Renal cortex interstitium (tissue), 11 donors: ENCODE measurements around the gene CMKLR1. TPM values are rescaled to one million over a fixed set of nuclear protein-coding genes. Genes with fewer than 3 reads are reported as not detected.

Experiments
- DNase-seq, 11 donors: peaks; one replicate each; pipeline ENCODE4 v3.0.0-alpha.2; 2013; ENCODE audit warnings: low read depth in 9 of 11, low spot score in 4 of 11; ENCODE audit errors: extremely low read depth in 1 of 11
- polyA plus RNA-seq, 3 donors: library from polyadenylated mRNA; unstranded; fragments of 120-200 nt; gene quantifications; one replicate each; pipeline ENCODE4 v1.2.1, GENCODE V29; 2013; ENCODE audit not compliant: insufficient read length in 3 of 3

The CMKLR1 gene
- polyA plus RNA-seq, 3 donors: 3.8 to 5.1 (median 4.1) TPM

DNA sequence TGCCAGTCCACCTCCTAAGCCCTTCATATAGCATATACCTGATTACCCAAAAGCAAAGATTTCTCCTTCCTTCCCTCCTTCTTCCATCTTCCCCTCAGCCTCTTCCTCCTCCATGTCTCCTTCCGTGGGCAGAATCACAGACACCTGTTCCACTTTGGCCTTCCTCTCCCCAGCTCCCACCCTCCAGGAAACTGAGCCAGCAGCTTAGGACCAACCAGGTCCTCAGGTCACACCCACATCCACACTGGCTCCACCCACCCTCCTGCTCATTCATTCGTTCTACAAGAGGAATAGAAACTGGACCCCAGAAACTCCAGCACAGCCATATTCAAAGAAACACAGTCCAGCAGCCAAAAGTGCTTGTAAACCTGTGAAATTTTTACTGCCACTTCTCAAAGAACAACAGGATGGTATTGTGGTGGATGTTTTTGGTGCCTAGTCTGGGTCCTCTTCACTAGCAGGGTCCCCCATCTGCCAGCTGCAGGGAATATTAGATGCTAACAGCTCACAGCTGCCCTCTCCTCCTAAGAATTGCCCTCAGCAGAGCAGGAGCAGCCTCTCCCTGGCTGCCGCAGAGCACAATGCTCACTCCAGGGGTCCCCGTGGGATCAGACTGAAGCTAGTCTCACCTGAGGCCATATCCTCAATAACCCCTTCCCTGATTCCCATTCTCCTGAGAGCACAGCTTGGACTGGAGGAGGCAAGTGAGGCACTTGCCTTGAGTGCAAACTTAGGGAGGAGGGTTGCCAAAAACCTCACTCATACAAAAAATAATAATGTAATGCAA is 18.4 kb downstream of the CMKLR1 start:
- DNase-seq: no peak

DNA sequence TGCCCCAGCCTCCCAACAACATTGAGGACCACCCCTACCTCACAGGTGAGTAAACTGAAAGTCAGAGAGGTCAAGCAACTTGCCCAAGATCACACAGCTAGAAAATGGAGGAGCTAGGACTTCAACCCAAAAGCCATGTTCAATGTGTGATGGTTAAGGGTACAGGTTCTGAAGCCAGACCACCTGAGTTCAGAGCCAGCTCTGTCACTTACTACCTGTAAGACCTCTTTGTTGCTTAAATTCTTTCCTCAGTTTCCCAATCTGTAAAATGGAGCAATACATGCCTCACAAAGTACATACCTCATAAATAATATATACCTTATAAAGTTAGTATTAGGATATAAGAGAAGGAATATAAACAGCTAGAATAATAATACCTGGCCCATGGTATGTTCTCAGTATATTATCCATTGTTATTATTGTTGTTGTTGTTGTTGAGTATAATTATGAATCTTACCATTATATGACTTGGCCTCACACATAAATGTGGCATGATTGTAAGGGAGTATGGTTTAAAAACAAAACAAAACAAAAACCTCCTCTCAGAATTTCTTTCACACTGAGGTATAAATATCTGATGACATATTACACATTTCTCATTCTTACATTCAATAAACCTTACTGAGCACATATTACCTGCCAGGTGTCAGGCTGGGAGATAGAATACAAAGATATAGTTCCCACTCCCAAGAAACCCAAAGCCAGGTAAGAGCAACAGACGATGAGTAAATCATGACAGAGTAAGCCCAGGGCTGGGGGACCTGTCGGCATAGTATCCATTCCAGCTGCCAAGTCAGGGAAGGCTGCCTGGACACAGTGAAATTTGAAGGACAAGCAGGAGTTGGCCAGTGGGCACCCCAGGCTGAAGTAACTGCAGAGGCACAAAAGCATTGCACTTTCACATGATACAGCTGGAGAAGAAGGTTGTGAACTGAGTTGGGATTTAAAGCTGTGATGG is 19.6 kb downstream of the CMKLR1 start:
- no peak for DNase-seq

DNA sequence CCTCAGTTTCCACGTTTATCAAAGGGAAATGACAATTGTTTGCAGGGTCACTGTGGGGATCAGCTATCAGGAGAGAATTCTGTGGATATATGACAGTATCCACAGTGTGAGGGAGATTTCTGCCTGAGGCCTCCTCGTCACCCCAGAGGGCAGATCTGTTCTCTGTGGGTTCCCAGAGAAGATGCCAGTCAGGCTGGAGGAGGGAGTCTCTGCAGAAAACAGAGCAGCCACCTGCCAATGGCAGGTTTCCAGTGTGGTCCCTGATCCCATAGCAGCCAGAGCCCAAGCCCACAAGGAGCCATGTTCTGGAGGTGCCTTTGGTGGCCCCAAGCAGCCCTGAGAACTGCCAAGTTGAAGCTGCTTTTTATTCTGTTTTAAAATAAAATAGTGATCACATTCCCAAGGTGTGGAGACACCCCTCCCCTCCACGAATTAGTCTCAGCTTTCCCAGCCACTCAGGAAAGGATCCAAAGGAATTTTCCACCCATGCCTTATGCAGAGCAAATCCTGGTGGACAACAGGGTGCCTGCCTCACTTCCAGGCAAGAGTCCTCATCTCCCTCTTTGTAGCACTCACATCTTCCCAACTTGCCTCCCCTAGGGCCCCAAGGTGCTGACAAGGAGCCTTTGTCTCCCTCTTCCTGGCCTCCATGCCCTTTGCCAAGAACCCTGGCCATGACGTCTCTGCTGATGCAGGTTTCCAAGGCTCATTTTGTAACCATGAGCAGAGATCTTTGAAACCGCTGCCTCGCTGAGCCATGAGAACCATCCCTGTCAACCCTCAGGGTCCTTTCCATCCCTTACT is 20.4 kb downstream of the CMKLR1 start:
- DNase-seq: no peak

DNA sequence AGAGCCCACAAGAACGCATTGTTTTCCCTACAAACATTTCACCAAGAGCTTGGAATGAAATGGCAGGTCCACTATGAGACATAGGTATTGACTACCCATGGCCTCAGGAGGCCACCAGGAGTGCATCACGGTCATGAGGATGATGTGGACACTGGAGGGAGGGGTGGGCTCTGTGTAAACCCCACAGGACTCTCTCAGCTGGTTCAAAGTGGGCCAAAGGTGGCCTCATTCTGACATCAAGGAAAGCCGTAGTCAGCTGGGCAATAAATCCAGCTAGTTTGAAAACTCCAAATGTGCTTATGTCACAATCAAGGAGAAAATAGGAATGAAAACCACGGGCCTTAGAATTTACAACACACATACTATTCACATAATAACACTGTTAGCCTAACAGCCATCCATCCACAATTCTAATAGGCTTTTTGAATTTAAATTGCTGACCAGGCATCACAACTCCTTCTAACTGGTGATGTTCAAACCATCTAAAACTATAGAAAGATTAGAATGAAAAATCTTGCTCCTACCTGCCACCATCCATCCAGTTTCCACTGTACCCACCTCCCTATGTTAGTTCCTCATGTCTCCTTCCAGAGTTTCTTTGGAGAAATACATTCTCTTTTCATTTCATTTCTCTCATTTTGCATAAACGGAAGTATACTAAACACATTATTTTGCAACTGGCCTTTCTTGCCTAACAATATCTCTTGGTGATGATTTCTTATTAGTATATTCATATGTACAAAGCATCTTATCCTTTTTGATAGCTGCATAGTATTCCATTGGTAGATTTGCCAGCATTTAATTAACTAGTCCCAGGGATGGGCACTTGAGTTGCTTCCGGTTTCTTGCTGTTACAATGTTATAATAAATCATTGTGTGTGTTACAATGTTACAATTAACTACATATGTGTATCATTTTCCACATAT is 21.5 kb downstream of the CMKLR1 start:
- no peak for DNase-seq

DNA sequence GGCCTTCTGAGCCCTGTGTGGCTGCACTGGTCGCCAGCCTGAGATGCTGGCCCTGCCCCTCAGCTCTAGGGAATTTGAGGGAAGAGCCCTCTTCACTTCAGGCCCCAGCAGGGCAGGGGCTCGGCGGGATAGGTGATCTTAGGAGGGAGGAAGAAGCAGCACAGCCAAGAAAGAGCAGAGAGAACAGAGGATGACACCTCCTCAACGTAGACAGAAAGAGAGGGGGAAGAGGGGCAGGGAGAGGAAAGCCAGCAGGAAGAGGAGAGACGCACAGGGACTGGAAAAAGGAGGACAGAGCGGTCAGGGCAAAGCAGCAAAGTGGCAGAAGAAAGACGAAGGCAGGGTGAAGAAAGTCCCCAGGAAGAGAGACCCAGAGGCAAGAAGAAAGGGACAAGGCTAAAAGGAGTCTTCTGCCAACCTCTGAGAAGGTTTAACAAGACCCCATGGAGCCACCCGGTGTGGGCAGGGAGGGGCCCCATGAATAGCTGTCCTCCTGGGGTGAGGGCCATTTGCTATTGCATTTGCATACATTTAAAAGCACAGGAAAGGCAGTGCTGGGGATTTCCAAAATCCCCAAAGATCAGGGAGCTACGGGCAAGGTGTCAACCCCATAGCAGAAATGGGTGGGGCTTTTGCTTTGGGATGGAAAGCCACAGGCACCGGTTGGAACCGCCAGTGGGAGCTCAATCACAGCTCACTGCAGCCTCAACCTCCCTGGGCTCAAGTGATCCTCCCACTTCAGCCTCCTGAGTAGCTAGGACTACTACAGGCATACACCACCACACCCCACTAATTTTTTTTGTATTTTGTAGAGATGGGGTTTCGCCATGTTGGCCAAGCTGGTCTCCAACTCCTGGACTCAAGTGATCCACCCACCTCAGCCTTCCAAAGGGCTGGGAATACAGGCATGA is 22.7 kb downstream of the CMKLR1 start:
- no peak for DNase-seq

DNA sequence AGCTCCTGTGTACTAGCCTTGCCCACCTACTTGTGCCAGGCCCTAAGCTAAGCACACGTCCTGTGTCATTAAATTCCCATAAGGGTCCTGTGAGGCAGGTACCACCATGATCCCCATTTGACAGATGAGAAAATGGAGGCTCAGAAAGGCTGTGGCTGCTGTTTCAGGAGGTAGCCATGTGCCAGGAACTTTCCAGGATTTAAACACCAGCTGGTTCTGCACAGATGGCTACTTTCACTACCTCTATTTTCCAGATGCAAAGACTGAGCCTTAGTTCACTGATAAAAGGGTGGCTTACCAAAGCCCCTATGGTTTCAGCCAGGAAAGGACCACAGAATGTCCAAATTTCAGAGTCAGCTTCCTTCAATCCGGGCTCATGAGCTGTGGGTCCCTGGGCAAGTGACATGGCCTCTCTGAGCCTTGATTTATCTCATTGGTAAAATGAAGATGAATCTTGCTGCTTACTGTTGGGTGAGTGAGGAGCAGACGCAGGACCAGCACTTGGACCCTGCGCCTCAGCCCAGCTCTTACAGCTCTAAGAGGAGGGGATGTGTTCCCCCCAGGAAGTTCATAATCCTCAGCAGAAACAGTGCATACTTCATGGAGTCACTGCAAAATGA is 23.5 kb downstream of the CMKLR1 start:
- no peak for DNase-seq

DNA sequence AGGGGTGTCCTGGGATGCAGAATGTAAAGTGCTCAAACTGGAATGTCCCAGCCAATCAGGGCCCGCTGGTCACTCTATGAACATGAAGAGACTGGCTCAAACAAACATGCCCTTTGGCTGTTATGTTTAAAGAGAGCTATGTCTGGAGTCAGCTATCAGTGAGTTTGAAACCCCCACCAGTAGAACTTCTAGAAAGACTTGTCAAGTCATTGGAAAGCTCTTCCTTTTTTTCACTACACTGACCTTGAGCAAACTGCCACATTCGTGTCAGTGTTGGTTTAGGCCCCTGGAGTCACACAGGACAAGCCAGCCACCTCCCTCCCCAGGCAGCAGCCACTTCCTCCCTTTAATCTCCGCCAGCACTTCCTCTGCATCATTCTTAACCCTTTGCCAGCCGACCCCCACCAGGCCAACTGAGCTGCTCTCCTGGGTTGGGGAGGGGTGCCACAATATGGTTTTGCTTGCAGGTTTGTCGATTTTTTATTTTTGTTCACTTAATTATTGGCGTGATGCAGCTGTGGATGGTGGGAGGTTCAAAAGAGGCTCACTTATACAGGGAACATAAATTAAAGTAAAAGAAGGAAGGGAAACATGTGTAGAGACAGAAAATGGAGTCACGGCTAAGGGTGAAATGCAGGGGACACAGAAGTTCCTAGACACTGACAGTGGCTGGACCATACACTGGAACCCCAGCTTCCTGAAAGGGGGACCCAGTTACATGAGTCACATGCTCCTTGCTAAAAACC is 25.3 kb downstream of the CMKLR1 start:
- no peak for DNase-seq

DNA sequence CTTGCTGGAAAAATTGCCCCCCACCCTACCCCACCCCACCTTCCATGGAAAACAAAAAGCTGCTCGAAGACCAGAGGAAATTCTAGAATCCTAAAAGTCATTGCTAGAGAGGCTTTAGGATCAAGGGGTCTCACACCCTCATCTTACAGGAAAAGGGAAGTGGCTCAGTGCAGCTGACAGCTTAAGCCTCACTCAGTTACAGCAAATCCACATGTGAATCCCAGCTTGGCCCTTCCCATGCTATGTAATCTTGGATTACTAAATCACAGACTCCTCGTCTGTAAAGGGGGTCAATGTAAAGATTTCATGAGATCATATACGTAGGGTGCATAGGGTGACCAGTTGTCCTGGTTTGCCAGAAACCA is 25.9 kb downstream of the CMKLR1 start:
- DNase-seq: no peak

DNA sequence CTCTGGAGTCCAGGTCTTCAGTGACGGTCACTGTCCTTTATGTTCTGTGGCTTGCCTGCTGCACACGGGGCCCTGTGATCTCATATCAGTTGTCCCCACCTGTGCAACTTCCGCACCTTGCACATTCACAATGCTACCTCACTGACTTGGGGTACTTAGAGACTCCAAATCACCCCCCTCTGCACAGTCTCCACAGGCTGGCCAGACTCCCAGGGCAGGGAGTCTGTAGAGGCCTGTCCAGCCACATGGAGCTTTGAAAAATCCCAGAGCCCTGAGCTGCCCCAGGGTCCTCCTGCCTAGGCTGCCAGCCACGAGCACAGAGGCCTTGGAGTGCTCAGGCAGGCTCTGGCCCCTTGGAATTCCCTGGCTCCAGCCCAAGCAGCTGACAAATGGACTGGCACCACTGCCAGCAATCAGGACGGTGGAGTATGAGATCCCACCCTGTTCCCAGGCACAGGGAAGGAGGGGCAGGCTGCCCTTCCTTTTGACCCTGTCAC is 26.4 kb downstream of the CMKLR1 start:
- no peak for DNase-seq

DNA sequence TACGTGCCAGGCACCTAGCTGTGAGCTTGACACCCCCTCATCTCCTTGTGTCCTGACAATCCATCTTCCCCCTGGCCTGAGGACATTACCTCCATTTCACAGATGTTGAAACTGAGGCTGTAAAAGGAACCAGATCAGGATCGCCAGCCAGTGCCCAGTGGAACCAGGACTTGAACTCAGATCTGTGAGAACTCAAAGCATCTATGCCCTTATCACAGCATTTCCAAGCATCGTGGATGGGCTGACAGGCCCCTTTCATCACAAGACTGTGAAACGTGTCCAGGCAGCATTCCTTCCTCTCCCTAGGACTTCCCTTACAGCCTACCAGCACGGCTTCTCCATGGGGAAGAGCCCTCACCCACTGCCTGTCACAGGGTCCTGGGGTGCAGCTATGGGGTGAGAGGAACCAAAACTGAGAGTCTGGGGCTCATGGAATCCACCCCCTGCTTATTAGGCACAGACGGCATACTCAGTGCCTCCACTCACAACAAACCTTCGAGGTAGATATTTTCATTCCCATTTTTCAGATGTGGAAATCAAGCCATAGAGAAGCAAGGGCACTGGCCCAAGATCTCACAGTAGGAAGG is 26.9 kb downstream of the CMKLR1 start:
- no peak for DNase-seq

DNA sequence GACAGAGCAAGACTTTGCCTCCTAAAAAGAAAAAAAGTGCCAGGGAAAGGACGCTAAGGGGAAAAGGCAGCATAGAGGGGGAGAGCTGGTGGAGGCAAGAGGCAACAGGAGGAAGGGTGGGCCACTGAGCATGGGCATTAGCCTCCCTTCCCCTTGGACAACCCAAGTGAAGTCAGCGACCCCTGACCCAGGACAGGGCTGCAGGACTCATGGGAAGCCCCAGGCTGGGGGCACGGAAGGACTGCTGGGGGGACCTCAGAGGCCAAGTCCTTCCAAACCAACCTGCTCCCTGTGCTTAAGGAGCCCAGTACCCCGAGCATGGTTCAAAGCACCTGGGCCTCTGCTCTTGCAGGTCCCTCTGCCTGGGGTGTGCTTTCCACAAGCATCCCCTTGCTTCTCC is 27.5 kb downstream of the CMKLR1 start:
- DNase-seq: no peak

DNA sequence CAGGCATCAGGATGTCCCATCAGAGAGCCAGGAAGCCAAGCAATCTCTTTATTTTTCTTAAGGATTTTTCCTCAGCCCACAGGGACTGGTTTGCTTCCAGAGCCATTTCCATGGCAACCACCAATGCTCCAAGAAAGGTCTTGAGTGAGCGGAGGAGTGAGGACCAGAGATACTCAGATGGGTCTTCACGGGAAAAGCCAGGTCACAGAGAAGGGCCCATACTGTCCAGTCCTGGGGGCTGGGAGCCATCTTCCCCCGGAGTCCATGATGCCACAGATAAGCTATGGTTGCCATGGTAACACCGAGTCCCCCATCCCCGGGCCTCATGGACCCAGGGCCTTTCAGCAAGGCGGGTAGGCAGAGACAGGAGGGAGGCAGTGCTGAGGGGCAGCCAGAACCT is 28.6 kb downstream of the CMKLR1 start:
- DNase-seq: no peak

DNA sequence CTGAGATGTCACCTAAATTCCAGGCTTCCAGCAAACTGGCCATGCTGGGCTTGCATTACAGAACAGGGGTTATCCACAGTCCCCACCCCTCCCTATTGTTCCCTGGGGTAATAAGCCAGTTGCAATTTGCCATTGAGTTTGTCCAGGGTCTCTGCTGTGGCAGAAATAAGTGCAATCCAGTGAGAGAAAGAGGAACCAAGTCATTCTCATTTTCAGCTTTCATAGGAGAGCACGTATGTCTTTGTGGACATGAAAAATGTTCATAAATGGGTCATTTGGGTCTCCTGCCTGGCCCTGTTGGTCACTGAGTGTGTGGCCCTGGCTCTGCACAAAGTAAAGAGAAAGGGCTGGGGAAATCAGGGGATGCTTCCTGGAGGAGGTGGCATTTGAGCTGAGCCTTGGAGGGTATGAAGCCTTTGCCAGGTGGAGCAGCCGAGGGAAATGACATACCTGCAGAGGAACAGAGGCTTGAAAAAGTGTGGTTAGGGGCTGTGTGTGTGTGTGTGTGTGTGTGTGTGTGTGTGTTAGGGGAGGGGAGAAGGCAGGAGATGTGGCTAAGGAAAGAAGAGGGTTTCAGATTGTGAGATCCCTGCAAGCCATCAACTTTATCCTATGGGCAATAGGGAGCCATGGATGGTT is 29.3 kb downstream of the CMKLR1 start:
- DNase-seq: no peak

DNA sequence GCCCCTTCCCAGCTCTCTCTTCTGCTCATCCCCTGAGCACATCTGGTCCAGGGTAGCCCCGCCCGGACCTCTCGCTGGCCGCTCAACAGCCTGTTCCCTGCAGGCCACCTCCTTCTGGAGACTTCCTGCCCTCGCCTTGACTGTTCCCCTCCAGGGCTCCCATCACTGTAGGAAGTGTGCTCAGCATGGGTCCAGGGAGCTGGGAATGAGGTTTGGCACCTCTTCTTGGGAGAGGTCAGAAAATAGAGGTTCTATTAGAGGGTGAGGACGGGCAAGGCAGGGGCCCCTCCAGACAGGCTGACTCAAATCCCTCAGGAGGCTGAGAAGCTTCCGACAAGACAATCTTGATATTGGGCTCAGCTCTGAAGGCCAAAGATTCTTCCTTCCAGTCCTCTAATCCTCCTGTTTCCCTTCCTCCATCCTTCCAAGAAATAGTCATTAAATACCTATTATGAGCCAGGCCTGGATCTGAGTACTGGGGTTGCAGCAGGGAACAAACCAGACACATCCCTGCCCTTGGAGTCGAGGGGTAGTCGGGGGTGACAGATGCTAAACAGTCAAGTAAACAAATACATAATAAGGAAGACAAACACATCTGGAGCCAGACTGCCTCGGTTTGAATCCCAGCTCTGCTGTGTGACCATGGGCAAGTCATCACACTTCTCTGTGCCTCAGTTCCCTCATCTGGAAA is 30.6 kb downstream of the CMKLR1 start:
- DNase-seq: no peak

DNA sequence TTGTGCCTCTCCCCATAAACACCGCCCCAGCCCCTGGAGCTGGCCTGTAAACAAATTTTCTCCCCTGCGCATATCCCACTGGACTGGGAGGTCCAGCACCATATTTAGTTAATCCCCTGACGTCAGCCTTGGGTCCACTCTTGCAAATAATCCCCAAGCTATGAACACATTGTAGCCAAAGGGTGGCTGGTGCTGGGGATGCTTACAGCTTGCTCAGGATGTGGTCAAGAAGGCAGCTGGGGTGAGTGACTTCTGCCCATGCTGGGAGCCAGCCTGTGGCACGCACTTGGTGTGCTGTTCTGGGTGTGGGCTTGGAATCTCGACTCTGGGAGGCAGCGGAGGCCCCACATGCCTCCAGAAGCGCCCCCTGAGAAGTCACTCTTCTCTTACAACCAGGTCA is 32.1 kb downstream of the CMKLR1 start:
- no peak for DNase-seq
